Renal cortex interstitium (tissue), 11 donors: ENCODE data around the gene FAM83G. TPM values are rescaled to one million over a fixed set of nuclear protein-coding genes. Genes with fewer than 3 reads are reported as not detected.
"Not testable (repeated sequence)": the region's sequence is repeated elsewhere in the genome, so short reads cannot be mapped to it uniquely, and the experiment has no call there.

Source experiments
- DNase-seq, 11 donors: peaks; one replicate each; pipeline ENCODE4 v3.0.0-alpha.2; 2013; ENCODE audit warnings: low read depth in 9 of 11, low spot score in 4 of 11; ENCODE audit errors: extremely low read depth in 1 of 11
- polyA plus RNA-seq, 3 donors: library from polyadenylated mRNA; unstranded; fragments of 120-200 nt; gene quantifications; one replicate each; pipeline ENCODE4 v1.2.1, GENCODE V29; 2013; ENCODE audit not compliant: insufficient read length in 3 of 3

The FAM83G gene
- polyA plus RNA-seq, 3 donors = 5.2 to 9.7 (median 7.4) TPM

- no peak for DNase-seq
Measured at GRCh38 chr17:18949566-18949965, 55.0 kb downstream of the FAM83G start.

GRCh38 chr17:18948476-18949006 lies 56.0 kb downstream of the FAM83G start:
- DNase-seq = no peak

- no peak for DNase-seq
Measured at GRCh38 chr17:18947866-18948265, 56.7 kb downstream of the FAM83G start.

GRCh38 chr17:18946536-18946935 lies 58.0 kb downstream of the FAM83G start:
- no peak for DNase-seq

GRCh38 chr17:18944646-18945045 lies 59.9 kb downstream of the FAM83G start:
- DNase-seq = no peak

- DNase-seq = no peak
Measured at GRCh38 chr17:18938692-18939023, 65.9 kb downstream of the FAM83G start.

GRCh38 chr17:18937981-18938691 lies 66.4 kb downstream of the FAM83G start:
- DNase-seq = no peak

GRCh38 chr17:18933102-18934058 lies 71.2 kb downstream of the FAM83G start:
- no peak for DNase-seq

- no peak for DNase-seq
Measured at GRCh38 chr17:18932360-18933055, 72.1 kb downstream of the FAM83G start.

GRCh38 chr17:18928628-18929125 lies 75.9 kb downstream of the FAM83G start:
- no peak for DNase-seq

- no peak for DNase-seq
Measured at GRCh38 chr17:18925187-18925586, 79.4 kb downstream of the FAM83G start.

- not testable (repeated sequence) for DNase-seq
Measured at GRCh38 chr17:18922596-18922995, 82.0 kb downstream of the FAM83G start.

- no peak for DNase-seq
Measured at GRCh38 chr17:18921912-18922451, 82.6 kb downstream of the FAM83G start.

GRCh38 chr17:18921485-18921884 lies 83.1 kb downstream of the FAM83G start:
- no peak for DNase-seq

GRCh38 chr17:18920911-18921441 lies 83.6 kb downstream of the FAM83G start:
- DNase-seq = no peak

- no peak for DNase-seq
Measured at GRCh38 chr17:18919963-18920362, 84.6 kb downstream of the FAM83G start.
